ENCODE data around the gene SLC12A2.

GRCh38 chr5:128202320-128202719, 118.8 kb downstream of the SLC12A2 start:
- TF ChIP-seq EP300 (IDR thresholded peaks at IDR 0.05) (no peak), CTCF (IDR thresholded peaks at IDR 0.05) (no peak)
